Breast epithelium (tissue), 3 donors: Measurements from ENCODE around the gene ITGB2.

ENCODE experiments used
- POLR2A ChIP-seq: fragments of 450-650 bp; IDR thresholded peaks from one replicate; pipeline ENCODE4 v1.6.1; 2016; ENCODE audit warnings: antibody characterized with exemption, mild to moderate bottlenecking, moderate library complexity
- POLR2AphosphoS5 ChIP-seq, 3 donors: sonication (generic); formaldehyde crosslinking; IDR thresholded peaks; one replicate each; pipeline ENCODE4 v1.6.1; 2017; ENCODE audit warnings: antibody characterized with exemption in 3 of 3
- TF ChIP-seq, protein P1 (sequence below), 3 donors: fragments of 450-650 bp; IDR thresholded peaks; one replicate each; pipeline ENCODE4 v1.5.1; 2016 to 2017; ENCODE audit warnings: antibody characterized with exemption in 3 of 3, mild to moderate bottlenecking in 3 of 3, moderate library complexity in 3 of 3

GRCh38 chr21:44969066-44969670, 48.5 kb upstream of the ITGB2 start:
- TF ChIP-seq, protein P1, sequence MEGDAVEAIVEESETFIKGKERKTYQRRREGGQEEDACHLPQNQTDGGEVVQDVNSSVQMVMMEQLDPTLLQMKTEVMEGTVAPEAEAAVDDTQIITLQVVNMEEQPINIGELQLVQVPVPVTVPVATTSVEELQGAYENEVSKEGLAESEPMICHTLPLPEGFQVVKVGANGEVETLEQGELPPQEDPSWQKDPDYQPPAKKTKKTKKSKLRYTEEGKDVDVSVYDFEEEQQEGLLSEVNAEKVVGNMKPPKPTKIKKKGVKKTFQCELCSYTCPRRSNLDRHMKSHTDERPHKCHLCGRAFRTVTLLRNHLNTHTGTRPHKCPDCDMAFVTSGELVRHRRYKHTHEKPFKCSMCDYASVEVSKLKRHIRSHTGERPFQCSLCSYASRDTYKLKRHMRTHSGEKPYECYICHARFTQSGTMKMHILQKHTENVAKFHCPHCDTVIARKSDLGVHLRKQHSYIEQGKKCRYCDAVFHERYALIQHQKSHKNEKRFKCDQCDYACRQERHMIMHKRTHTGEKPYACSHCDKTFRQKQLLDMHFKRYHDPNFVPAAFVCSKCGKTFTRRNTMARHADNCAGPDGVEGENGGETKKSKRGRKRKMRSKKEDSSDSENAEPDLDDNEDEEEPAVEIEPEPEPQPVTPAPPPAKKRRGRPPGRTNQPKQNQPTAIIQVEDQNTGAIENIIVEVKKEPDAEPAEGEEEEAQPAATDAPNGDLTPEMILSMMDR (IDR thresholded peaks at IDR 0.05) = no peak
- no peak for TF ChIP-seq POLR2A
- TF ChIP-seq POLR2AphosphoS5 (IDR thresholded peaks at IDR 0.05) = no peak
